GM12801 (cell line): ENCODE measurements around the gene PPP1R17.

Experiments used
- TF ChIP-seq, protein P1 (sequence below): IDR thresholded peaks from one replicate; pipeline ENCODE4 v1.5.1; 2011; ENCODE audit warnings: control low read depth; ENCODE audit not compliant: insufficient read length; ENCODE audit errors: extremely low read depth

The PPP1R17 gene

DNA sequence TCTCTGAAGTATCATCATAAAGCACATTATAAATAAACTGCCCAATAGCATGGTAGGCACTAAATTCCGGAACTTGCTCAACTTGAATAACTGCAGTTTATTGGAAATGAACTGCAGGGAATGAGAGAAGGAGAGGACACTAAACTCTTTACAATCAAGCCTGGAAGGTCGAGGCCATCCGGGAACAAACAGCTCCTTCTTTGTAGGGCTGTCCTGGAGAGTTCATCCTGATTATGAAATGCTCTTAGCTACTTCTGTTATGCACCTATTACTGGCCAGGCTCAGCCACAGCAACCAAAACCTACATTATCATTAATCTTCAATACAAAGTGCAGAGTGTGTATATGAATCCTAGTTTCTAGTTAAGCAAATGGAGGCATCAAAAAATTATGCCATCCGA, 64.7 kb downstream of the PPP1R17 start:
- TF ChIP-seq, protein P1, sequence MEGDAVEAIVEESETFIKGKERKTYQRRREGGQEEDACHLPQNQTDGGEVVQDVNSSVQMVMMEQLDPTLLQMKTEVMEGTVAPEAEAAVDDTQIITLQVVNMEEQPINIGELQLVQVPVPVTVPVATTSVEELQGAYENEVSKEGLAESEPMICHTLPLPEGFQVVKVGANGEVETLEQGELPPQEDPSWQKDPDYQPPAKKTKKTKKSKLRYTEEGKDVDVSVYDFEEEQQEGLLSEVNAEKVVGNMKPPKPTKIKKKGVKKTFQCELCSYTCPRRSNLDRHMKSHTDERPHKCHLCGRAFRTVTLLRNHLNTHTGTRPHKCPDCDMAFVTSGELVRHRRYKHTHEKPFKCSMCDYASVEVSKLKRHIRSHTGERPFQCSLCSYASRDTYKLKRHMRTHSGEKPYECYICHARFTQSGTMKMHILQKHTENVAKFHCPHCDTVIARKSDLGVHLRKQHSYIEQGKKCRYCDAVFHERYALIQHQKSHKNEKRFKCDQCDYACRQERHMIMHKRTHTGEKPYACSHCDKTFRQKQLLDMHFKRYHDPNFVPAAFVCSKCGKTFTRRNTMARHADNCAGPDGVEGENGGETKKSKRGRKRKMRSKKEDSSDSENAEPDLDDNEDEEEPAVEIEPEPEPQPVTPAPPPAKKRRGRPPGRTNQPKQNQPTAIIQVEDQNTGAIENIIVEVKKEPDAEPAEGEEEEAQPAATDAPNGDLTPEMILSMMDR = no peak
